Stimulated activated CD4-positive, alpha-beta T cell treated with anti-CD3 and anti-CD28 coated beads, Interleukin-12 subunit alpha, Interleukin-12 subunit beta, amount 100 ng/mL, for 48 hours (primary cell): ENCODE results near the gene DGKQ.
A peak's percentile ranks its signal among the peaks of the same experiment; 100 is the strongest.
"Not testable (repeated sequence)": the region's sequence is repeated elsewhere in the genome, so short reads cannot be mapped to it uniquely, and the experiment has no call there.

ENCODE experiments used
- DNase-seq, 3 donors: peaks; one replicate each; pipeline ENCODE4 v3.0.0-alpha.2; 2020; ENCODE audit warnings: low read depth in 2 of 3, low spot score in 1 of 3

Gene DGKQ

DNA sequence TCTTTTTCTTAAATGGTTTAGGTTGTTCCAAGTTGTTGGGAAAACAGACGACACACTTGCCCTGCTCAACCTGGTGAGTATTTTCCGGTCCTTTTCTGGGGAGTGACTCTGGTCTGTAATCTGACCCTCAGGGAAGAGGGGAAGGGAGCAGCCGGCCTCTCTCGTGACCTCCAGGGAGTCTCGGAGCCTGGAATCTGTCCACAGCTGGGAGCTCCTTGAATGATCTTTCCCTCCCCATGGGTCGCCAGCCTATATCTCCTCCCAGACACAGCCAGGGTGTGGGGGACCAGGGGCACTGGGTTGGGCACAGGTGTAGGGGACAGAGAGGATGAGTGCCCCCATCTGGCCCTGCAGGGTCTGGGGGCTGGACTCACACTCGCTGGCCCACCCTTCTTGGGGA, 22.2 kb downstream of the DGKQ start:
- no peak for DNase-seq

- DNase-seq, result no peak
Measured at GRCh38 chr4:950136-951020, 23.0 kb downstream of the DGKQ start.

- DNase-seq, result no peak
Measured at GRCh38 chr4:949656-950055, 23.7 kb downstream of the DGKQ start.

- no peak for DNase-seq
Measured at GRCh38 chr4:948936-949300, 24.5 kb downstream of the DGKQ start.

DNA sequence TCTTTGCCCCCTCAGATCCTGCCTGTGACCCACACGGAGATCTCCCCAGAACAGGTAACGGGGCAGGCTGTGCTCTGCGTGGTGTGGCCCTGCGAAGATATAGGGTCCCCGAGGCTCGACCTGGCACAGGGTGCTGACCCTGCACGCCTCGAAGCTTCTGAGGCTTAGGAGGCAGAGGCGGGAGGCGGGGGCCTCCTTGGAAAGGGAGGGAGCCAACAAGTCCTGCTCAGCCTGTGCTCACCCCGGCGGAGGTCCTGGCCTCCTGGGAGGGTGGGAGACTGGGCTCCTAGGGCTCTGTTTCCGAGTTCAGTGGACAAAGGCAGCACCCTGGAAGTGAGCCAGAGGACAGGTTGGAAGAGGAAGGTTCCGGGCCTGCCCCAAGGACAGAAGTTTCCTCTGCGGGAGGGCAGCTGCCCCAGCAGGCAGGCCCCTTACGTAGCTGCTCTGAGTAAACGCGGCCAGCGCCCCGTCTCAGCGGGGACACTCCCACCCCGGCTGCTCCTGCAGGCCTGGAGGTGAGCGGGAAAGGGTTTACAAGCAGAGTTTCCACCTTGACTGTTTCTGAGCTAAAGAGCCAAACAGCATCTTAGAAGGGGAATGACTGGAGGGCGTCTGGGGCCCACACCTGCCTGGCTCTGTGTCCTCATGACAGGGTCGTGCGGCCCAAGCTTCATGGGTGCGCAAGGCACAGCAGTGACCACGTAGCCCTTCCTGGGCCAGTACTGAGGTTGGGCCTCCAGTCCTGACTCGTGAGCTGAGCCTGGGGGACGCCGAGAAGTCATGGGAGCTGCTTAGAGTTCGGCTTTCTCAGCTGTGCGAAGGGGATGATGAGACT, 25.1 kb downstream of the DGKQ start:
- no peak for DNase-seq

DNA sequence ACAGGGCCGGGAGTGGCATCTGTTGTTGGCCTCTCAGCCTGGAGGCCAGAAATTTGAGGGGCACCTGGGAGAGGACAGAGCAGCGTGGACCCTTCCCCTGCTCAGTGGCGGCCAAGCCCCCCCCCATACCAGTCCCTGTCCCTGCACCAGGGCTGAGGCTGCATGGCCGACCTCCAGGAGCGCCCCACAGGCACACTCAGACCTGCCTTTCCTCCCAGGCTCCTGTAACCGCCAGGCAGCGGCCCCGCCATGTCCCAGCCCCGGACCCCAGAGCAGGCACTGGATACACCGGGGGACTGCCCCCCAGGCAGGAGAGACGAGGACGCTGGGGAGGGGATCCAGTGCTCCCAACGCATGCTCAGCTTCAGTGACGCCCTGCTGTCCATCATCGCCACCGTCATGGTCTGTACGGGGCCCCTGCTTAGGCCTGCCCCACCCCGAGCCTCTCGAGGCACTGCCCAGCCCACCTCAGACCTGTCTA, 25.8 kb downstream of the DGKQ start:
- no peak for DNase-seq

DNA sequence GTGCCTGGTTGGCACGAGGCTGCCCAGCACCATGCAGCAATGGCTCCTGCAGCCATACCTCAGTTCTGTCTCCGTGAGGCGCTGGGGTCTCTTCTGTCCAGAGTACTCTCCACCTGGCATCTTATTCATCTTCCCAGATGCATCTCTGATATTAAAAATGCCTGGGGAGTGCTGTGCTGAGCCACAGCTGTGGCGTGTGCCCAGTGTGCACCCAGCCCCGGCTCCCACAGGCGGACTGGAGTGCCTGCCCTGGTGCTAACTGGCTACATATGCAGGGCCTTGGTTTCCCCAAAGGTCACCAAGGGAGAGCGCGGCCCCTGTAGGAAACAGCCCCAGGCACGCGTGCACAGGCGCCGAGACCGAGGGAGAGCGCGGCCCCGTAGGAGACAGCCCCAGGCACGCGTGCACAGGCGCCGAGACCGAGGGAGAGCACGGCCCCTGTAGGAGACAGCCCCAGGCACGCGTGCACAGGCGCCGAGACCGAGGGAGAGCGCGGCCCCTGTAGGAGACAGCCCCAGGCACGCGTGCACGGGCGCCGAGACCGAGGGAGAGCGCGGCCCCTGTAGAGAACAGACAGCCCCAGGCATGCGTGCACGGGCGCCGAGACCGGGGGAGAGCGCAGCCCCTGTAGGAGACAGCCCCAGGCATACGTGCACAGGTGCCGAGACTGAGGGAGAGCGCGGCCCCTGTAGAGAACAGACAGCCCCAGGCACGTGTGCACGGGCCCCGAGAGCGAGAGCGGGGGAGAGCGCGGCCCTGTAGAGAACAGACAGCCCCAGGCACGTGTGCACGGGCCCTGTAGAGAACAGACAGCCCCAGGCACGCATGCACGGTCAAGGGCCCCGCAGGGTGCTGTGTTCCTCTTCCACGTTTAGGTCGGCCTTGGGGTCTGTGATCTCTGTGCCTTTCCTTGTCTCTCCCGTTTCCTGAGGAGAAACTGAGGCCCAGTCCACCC, 26.6 kb downstream of the DGKQ start:
- DNase-seq, result no peak

DNA sequence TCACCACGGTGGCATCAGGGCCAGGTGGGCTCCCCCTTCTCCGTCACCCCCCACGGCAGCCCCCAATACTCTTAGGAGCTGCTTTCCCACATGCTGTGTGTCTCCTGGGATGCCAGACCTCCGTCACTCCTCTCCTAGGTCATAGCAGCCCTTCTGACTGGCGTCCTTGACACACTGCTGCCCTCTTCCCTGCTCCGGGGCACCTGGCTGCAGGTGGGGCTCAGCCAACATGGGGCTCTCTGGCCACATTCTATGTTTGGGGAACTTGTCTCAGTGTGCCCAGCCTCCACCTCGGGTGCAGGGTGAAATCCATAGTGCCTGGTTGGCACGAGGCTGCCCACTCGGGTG, 27.3 kb downstream of the DGKQ start:
- no peak for DNase-seq

DNA sequence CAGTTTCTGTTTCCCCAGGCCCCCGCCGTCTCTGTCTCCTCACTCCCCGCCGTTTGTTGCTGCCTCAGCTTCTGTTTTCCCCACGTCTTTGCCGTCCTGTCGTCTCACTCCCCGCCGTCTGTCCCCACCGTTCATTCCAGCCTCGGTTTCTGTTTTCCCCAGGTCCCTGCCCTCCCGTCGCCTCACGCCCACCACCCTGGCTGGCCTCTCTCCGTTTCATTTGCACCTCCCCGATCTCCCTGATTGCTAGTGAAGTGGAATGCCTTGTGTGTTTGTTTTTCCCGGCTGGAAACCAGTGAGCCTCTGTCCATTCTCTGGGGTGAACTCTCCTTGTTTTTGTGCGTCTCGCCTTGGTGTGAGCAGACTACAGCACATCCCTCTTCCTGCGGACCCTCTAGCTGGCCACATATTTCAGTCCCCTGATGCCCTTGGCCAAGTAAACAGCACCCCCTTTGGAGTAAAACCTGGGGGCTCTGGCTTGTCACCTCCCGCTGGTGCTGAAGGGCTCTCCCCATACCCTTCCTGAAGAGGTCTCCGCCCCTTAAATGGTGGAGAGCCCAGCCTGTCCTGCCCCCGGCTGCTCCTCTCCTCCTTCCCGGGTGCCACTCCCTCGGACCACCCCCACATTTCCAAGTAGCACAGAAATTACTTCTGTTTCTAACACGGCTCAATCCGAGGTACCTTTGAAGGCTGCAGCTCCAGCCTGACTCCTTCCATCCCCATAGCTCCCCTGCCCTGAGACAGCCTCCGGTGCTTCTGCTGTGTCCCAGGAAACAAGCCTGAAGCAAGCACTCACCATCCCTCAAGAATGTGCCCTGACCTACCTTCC, 27.9 kb downstream of the DGKQ start:
- DNase-seq, result no peak

DNA sequence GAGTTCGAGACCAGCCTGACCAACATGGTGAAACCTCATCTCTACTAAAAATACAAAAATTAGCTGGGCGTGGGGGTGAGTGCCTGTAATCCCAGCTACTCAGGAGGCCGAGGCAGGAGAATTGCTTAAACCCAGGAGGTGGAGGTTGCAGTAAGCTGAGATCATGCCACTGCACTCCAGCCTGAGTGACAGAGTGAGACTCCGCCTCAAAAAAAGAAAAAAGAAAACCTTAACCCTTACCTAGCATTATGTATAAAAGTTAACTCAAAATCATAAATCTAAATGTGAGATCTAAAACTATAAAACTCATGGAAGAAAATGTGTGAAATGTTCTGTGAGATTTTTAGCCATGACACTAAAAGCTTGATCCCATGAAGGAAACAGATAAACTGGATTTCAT, 33.9 kb downstream of the DGKQ start:
- DNase-seq, result not testable (repeated sequence)

DNA sequence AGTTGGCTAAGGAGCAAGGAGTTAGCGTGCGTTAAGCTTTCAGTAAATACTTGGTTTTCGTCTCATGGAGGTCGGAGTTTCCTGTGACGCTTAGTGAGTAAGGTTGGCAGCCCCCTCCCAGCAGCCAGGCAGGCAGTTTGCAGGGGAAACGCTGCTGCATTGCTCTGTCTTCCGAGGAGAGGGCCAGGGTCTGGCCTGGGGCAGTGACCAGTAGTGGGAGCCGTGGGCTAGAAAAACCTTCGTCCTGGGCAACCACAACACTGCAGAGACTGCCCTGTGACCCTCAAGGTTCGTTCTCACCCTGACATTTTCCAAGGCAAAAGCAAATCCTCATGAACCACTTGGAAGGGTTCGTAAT, 40.7 kb downstream of the DGKQ start:
- DNase-seq, result no peak

GRCh38 chr4:931960-932712, 41.2 kb downstream of the DGKQ start, which contains the start of the genes GAK and TMEM175:
Gene GAK (minus strand): TSS chr4:932316. CDS start chr4:932187, 129 bp downstream.
Gene TMEM175 (plus strand): TSS chr4:932460. CDS start chr4:947740, 15,280 bp downstream.
- peak; percentile 93 to 95 (median 95) for DNase-seq

DNA sequence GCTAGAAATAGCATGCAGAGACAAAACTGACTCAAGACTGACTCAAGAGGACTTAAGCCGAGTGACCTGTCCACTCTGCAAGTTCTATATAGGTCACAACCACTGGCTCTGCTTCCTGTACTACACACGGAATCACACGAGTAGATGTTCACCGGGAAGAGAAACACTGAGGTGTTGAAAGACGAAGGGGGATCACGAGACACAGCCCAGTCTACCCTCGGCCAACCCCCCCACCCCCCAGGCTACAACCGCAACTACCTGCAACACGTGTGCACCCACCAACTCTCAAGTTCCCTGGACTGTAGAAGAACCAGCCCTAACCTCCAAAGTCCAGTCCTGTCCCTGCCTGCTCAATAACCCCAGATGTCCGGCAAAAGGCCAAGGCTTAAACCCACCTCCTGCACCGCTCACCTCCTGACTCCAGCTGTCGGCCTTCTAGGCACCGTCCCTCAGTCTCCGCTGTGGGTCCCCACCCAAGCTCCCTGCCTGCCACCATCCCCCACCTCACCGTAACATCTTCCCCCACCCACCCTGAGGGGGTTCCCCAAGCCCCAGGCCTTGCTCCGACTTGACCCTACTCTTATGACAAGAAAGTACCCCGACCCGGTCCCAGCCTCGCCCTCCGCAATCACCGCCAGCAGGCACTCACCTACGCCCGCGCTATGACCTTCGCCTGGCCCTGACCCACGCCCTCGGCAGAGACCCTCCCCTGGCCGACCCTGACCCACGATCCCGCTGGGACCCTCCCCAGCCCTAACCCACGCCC, 42.0 kb downstream of the DGKQ start:
- DNase-seq, result no peak

- DNase-seq, result no peak
Measured at GRCh38 chr4:930827-931193, 42.6 kb downstream of the DGKQ start.

GRCh38 chr4:930028-930551, 43.3 kb downstream of the DGKQ start:
- no peak for DNase-seq

- no peak for DNase-seq
Measured at GRCh38 chr4:929096-929765, 44.1 kb downstream of the DGKQ start.

DNA sequence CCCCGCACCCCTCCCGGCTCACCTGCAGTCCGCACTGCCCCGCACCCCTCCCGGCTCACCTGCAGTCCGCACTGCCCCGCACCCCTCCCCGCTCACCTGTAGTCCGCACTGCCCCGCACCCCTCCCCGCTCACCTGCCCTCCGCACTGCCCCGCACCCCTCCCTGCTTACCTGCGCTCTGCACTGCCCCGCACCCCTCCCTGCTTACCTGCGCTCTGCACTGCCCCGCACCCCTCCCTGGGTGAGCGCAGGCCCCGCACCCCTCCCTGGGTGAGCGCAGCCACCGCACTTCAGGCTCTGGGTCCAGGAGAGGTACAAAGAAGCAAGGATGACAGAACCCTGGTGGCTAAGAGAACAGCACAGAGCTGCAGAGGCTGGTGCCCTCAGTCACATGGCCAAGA, 45.8 kb downstream of the DGKQ start:
- not testable (repeated sequence) for DNase-seq

DNA sequence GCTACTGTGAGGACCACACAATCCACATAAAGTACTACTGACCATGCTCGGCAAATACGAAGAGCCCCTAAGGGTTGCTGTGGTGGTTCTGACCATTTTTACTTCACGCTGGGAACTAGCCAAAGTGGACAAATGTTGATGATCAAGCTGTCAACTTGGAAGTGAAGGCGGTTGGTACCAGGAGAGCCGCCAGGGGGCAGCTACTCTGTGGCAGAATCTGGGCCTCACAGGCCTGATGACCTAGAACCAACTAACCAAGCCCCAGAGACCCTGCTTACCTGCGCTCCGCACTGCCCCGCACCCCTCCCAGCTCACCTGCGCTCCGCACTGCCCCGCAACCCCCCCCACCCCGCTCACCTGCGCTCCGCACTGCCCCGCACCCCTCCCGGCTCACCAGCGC, 46.8 kb downstream of the DGKQ start:
- DNase-seq, result no peak
